ENCODE results near the gene RAP1GAP2. TPM values are rescaled to one million over a fixed set of nuclear protein-coding genes. Genes with fewer than 3 reads are reported as not detected.

Gene RAP1GAP2
- total RNA-seq, 3 donors from 2014 or later = 26.6 to 45.3 (median 43.3) TPM

DNA sequence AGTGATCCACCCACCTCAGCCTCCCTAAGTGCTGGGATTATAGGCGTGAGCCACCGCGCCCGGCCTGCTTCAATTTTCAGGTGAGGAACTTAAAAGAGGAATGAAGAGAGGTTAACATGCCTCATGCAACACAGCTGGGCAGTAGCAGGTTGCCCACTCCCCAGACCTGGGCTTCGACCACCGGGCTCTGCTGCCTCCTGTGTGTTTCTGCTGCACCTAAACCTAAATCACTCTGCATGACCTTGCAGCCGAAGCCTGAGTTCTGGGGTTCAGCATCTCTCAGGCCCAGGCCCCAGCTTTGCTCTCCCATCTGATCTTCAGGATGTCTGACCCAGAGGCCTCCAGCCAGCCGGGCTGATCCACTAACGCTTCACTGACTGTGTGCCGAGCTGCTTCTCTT lies 154.6 kb downstream of the RAP1GAP2 start:
- H3K4me1 ChIP-seq (ENCODE audit: low read depth) = peaks cover 3% of the 10 kb centered on the region
- no peak for ATAC-seq
- TF ChIP-seq CTCF (IDR thresholded peaks at IDR 0.05) = no peak
- H3K36me3 ChIP-seq (ENCODE audit: low read depth) = no peaks in the 10 kb centered on the region
- intact Hi-C loops (cut with DNase I, micrococcal nuclease) = no loop called here
- no peak for DNase-seq
- H3K9me3 ChIP-seq = no peaks in the 10 kb centered on the region
- no peak overlapping the region for H3K4me3 ChIP-seq

- DNase-seq (no peak), ATAC-seq (no peak)
- intact Hi-C loops (cut with DNase I, micrococcal nuclease) = no loop called here
- no peak overlapping the region for H3K4me3 ChIP-seq
- TF ChIP-seq CTCF (IDR thresholded peaks at IDR 0.05) = no peak
- H3K9me3 ChIP-seq = no peaks in the 10 kb centered on the region
- H3K4me1 ChIP-seq (ENCODE audit: low read depth) = peaks cover 13% of the 10 kb centered on the region
- no peaks in the 10 kb centered on the region for H3K36me3 ChIP-seq (ENCODE audit: low read depth)
These were observed 156.1 kb downstream of the RAP1GAP2 start for GRCh38 chr17:2952174-2952845.

- DNase-seq (no peak), ATAC-seq (peak; percentile 46)
- Histone ChIP-seq H3K4me3 (no peak overlapping the region), H3K36me3 (ENCODE audit: low read depth) (no peaks in the 10 kb centered on the region), H3K4me1 (ENCODE audit: low read depth) (peaks cover 19% of the 10 kb centered on the region), H3K9me3 (no peaks in the 10 kb centered on the region)
- intact Hi-C loops (cut with DNase I, micrococcal nuclease) = no loop called here
- no peak for TF ChIP-seq CTCF (IDR thresholded peaks at IDR 0.05)
These were observed 158.7 kb downstream of the RAP1GAP2 start for GRCh38 chr17:2954898-2955445.

DNA sequence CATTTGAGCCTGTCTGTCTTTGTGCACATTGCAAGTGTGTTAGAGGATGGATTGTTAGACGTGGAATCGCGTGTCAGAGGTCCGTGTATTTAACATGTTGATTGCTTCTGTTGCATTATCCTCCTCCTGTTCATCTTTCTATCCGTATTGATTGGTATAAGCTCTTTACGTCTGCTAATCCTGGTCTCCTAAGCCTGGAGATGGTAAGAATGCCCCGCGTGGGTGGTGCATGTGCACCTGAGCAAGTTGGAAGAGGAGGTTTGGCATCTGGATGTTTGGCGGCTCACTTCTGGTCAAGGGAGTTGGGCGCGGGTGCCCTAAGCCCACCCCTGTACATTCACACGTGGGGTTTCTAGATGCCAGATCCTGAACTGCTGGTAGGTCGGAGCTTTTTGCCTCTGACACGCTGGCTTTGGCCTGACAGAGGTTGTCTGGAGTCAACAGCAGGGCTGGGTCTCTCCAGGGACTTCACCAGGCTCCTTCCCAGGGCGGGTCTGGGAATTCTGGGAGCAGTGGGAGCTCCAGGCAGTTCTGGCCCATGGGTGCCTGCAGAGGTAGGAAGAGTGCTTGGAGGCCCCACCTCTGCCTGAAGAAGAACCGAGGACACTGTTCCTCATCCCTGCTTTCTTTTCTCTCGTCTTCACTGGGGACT lies 159.8 kb downstream of the RAP1GAP2 start:
- Histone ChIP-seq H3K36me3 (ENCODE audit: low read depth) (no peaks in the 10 kb centered on the region), H3K4me3 (no peak overlapping the region), H3K9me3 (no peaks in the 10 kb centered on the region), H3K4me1 (ENCODE audit: low read depth) (peaks cover 19% of the 10 kb centered on the region)
- DNase-seq = peak in 1 of 3 donors; percentile 38
- no peak for TF ChIP-seq CTCF (IDR thresholded peaks at IDR 0.05)
- ATAC-seq = no peak
- intact Hi-C loops (cut with DNase I, micrococcal nuclease) = no loop called here

GRCh38 chr17:2957631-2958286 lies 161.5 kb downstream of the RAP1GAP2 start:
- Histone ChIP-seq H3K4me1 (ENCODE audit: low read depth) (peaks cover 19% of the 10 kb centered on the region), H3K9me3 (no peaks in the 10 kb centered on the region), H3K36me3 (ENCODE audit: low read depth) (no peaks in the 10 kb centered on the region), H3K4me3 (no peak overlapping the region)
- intact Hi-C loops (cut with DNase I, micrococcal nuclease) = no loop called here
- DNase-seq (no peak), ATAC-seq (no peak)
- no peak for TF ChIP-seq CTCF (IDR thresholded peaks at IDR 0.05)

All from mucosa of descending colon (tissue), 3 donors.